Endothelial cell of umbilical vein (primary cell): ENCODE measurements around the gene ROPN1L.

Experiments used
- CTCF ChIP-seq, 2 donors: IDR thresholded peaks; 1 replicate in 1 of 2; 2 replicates in 1 of 2; pipeline ENCODE4 v1.5.1; 2011; ENCODE audit warnings: low read length in 2 of 2, mild to moderate bottlenecking in 2 of 2, moderate library complexity in 2 of 2, control low read depth in 1 of 2, inconsistent platforms in 1 of 2, low read depth in 1 of 2; ENCODE audit not compliant: insufficient read depth in 1 of 2; ENCODE audit errors: extremely low read depth in 1 of 2
- POLR2A ChIP-seq: IDR thresholded peaks from 2 replicates; pipeline ENCODE4 v1.6.1; 2012; ENCODE audit warnings: low read depth, mild to moderate bottlenecking, control low read depth, low read length

- TF ChIP-seq CTCF (IDR thresholded peaks at IDR 0.05; ENCODE audit: extremely low read depth in 1 of 2, insufficient read depth in 1 of 2, low read depth in 1 of 2, low read length in 2 of 2), result no peak
- TF ChIP-seq POLR2A, result no peak
These were observed 2.0 kb upstream of the ROPN1L start for GRCh38 chr5:10439692-10440091.
